Cardiac ventricle fibroblast (primary cell): ENCODE data around the gene OR10H3. TPM values are rescaled to one million over a fixed set of nuclear protein-coding genes. Genes with fewer than 3 reads are reported as not detected.

ENCODE experiments used
- total RNA-seq: library from RNA; depleted of rRNA; stranded (reverse); fragments of >200 nt; gene quantifications from 2 replicates; pipeline ENCODE4 v1.2.3, GENCODE V29; 2015

The OR10H3 gene, protein sequence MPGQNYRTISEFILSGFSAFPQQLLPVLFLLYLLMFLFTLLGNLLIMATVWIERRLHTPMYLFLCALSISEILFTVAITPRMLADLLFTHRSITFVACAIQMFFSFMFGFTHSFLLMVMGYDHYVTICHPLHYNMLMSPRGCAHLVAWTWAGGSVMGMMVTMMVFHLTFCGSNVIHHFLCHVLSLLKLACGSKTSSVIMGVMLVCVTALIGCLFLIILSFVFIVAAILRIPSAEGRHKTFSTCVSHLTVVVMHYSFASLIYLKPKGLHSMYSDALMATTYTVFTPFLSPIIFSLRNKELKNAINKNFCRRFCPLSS
- not detected in 2 replicates for total RNA-seq

DNA sequence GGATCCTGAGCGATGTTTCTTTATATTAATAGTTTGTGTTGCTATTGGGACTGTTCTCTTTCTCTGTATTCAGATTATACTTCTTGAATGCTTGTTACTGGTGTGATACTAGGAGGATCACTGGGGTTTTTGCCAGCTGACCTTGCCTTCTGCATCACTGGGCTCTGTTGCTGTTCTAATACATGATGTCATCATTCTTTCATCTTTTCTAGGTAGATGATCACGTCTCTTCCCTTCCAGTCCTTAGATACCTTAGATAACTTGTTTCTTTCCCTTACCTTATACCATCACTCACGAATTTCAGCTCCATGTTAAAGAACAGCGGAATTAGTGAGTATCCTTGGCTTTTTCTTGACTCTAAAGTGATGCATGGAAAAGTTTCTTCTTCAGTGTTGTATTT lies at the start of gene OR10H3:
Gene OR10H3 (plus strand): TSS at position 264 of the 400 bp plus-strand sequence. CDS start 3,408 bp downstream, outside the sequence.

GRCh38 chr19:15727724-15728123 lies 10.1 kb upstream of the OR10H3 start, which contains the start of gene OR10H2:
TSS of gene OR10H2 (plus strand) at chr19:15728024. CDS start at chr19:15728044, 20 bp downstream.

GRCh38 chr19:15787611-15788155 lies 49.9 kb downstream of the OR10H3 start, which contains the start of gene OR10H5:
TSS of gene OR10H5 (plus strand) at chr19:15787661. CDS start at chr19:15794049, 6,388 bp downstream.

Other genes starting within 250 kb of the OR10H3 start
- gene CYP4F22, start 229.5 kb upstream of the OR10H3 start, total RNA-seq, result not detected in 2 replicates
- gene CYP4F8, start 122.8 kb upstream of the OR10H3 start, total RNA-seq, result not detected in 2 replicates
- not detected in 2 replicates for gene CYP4F3, start 97.1 kb upstream of the OR10H3 start, total RNA-seq
- 0.34 and 0.69 TPM in 2 replicates for gene CYP4F12, start 64.9 kb upstream of the OR10H3 start, total RNA-seq
- not detected in 2 replicates for gene OR10H2, start 10.0 kb upstream of the OR10H3 start, total RNA-seq
- not detected in 2 replicates for gene OR10H5, start 49.7 kb downstream of the OR10H3 start, total RNA-seq
- not detected in 2 replicates for gene OR10H1, start 77.7 kb downstream of the OR10H3 start, total RNA-seq
- not detected in 2 replicates for gene CYP4F2, start 160.1 kb downstream of the OR10H3 start, total RNA-seq
- not detected in 2 replicates for gene CYP4F11, start 196.5 kb downstream of the OR10H3 start, total RNA-seq
- not detected in 2 replicates for gene OR10H4, start 211.0 kb downstream of the OR10H3 start, total RNA-seq